ENCODE results near the gene RAP1GAP.

- TF ChIP-seq, protein P1, sequence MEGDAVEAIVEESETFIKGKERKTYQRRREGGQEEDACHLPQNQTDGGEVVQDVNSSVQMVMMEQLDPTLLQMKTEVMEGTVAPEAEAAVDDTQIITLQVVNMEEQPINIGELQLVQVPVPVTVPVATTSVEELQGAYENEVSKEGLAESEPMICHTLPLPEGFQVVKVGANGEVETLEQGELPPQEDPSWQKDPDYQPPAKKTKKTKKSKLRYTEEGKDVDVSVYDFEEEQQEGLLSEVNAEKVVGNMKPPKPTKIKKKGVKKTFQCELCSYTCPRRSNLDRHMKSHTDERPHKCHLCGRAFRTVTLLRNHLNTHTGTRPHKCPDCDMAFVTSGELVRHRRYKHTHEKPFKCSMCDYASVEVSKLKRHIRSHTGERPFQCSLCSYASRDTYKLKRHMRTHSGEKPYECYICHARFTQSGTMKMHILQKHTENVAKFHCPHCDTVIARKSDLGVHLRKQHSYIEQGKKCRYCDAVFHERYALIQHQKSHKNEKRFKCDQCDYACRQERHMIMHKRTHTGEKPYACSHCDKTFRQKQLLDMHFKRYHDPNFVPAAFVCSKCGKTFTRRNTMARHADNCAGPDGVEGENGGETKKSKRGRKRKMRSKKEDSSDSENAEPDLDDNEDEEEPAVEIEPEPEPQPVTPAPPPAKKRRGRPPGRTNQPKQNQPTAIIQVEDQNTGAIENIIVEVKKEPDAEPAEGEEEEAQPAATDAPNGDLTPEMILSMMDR (IDR thresholded peaks at IDR 0.05; ENCODE audit: poor library complexity, severe bottlenecking): no peak
- TF ChIP-seq RAD21 (conservative IDR thresholded peaks at IDR 0.05): no peak
- no peak for TF ChIP-seq EZH2 (IDR thresholded peaks at IDR 0.05; ENCODE audit: borderline replicate concordance, insufficient read depth, low read length, poor library complexity, severe bottlenecking)
- no peak for TF ChIP-seq POLR2AphosphoS5 (IDR thresholded peaks at IDR 0.05)
- no peak for TF ChIP-seq MXI1 (conservative IDR thresholded peaks at IDR 0.05; ENCODE audit: poor library complexity, severe bottlenecking)
- no peak for TF ChIP-seq SMC3 (conservative IDR thresholded peaks at IDR 0.05; ENCODE audit: poor library complexity)
- TF ChIP-seq, protein P2, sequence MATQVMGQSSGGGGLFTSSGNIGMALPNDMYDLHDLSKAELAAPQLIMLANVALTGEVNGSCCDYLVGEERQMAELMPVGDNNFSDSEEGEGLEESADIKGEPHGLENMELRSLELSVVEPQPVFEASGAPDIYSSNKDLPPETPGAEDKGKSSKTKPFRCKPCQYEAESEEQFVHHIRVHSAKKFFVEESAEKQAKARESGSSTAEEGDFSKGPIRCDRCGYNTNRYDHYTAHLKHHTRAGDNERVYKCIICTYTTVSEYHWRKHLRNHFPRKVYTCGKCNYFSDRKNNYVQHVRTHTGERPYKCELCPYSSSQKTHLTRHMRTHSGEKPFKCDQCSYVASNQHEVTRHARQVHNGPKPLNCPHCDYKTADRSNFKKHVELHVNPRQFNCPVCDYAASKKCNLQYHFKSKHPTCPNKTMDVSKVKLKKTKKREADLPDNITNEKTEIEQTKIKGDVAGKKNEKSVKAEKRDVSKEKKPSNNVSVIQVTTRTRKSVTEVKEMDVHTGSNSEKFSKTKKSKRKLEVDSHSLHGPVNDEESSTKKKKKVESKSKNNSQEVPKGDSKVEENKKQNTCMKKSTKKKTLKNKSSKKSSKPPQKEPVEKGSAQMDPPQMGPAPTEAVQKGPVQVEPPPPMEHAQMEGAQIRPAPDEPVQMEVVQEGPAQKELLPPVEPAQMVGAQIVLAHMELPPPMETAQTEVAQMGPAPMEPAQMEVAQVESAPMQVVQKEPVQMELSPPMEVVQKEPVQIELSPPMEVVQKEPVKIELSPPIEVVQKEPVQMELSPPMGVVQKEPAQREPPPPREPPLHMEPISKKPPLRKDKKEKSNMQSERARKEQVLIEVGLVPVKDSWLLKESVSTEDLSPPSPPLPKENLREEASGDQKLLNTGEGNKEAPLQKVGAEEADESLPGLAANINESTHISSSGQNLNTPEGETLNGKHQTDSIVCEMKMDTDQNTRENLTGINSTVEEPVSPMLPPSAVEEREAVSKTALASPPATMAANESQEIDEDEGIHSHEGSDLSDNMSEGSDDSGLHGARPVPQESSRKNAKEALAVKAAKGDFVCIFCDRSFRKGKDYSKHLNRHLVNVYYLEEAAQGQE (IDR thresholded peaks at IDR 0.05; ENCODE audit: borderline replicate concordance): no peak
Measured at GRCh38 chr1:21587602-21587953, 81.6 kb downstream of the RAP1GAP start.

Measured in neural cell (in vitro differentiated cells).